HG03469 (cell line): Measurements from ENCODE around the gene EFCAB11.
A peak's percentile ranks its signal among the peaks of the same experiment; 100 is the strongest.

Source experiments
- ATAC-seq: cut with Tn5 transposase; IDR thresholded peaks from one replicate; pipeline ENCODE4 v1.9.1; 2021; ENCODE audit warnings: mild to moderate bottlenecking, moderate library complexity, moderate number of reproducible peaks; ENCODE audit not compliant: unreplicated experiment

The EFCAB11 gene

DNA sequence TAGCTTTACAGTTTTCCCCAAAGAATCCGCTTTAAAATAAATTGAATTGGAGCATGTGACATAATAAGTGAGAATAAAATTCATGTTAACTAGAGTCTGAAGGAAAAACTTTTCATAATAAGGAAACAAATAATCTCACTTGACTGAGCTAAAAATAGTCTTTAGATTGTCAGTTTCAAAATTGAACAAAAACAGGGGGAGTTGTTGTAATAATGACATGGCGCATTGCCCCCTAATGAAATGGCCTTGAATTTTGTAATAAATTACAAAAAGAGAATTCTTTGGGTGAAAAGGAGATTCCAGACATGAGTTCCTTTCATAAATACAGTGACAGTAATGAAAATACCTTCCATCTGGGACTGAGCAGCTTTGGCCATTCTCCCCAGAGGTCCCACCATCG lies 178.6 kb downstream of the EFCAB11 start:
- no peak for ATAC-seq

DNA sequence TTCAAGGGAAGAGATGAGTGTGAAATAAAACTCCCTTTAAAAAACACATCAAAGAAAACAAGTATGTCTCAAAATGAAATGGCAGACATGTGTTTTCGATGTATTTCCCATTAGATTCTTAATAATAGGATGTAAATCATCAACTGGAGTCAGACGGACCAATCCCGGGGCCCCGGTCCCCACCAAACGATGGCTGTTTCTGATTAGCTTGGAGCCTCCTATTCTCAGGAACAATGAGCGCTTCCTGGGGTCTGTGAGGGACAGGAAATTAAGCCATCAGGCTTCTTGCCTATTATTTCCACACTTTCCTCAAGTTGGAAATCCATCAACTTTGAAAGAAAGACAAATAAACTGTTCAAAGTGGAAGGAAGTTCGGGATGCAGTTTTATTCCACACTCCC lies 179.4 kb downstream of the EFCAB11 start:
- no peak for ATAC-seq

DNA sequence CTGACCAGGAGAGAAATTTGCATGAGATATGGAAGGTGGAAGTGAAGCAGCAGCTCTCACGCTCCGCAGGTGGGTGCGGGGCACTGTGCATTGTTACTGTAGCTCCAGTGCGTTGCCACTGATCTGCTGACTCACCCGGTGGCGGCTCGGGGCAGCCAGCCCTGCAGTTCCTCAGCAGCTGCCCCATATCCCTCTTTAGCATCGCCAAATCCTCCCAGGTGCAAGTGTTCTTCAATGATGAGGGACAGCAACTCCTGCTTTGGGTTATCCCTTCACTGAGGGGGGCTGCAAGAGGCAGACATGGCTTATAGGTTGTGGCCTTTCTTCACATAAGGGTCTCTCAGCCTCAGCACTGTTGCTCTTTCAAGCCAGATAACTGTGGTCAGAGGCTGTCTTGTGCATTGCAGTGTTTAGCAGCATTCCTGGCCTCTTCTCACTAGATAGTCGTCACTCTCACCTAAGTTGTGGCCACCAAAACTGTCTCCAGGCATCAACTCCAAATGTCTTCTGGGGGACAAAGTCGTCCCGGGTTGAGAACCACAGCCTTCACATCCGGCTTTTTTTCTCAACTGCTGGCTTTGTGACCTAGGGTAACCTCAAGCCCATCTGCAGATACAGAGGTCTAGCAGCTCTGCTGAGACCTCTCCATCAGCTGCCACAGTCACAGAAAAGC lies 180.8 kb downstream of the EFCAB11 start:
- ATAC-seq, result peak; percentile 67

GRCh38 chr14:89773151-89773550 lies 181.4 kb downstream of the EFCAB11 start:
- ATAC-seq, result peak; percentile 31

GRCh38 chr14:89771251-89771650 lies 183.3 kb downstream of the EFCAB11 start:
- ATAC-seq, result no peak

- ATAC-seq, result peak; percentile 41
These were observed 186.7 kb downstream of the EFCAB11 start for GRCh38 chr14:89767861-89768268.

DNA sequence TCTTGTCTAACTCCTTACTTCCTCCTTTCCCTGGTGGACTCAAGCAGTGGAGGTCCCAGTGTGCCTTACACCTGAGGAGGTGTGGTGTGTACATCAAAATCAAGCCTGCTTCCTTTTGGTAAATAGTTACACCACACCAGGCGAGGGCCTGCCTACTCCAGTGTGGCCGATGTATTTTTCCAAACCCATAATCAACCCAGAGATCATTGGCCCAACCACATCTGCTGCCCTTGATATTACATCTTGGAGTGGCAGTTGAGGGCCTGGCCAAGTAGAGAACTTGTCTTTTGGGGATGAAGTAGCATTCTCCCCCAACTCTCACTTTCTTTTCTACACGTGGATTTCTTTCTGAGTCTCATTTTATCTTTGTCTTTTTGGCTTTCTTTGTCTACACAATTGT lies 187.4 kb downstream of the EFCAB11 start:
- no peak for ATAC-seq

GRCh38 chr14:89765346-89765745 lies 189.2 kb downstream of the EFCAB11 start:
- no peak for ATAC-seq

- ATAC-seq, result no peak
These were observed 194.4 kb downstream of the EFCAB11 start for GRCh38 chr14:89760086-89760485.

GRCh38 chr14:89757313-89757939 lies 197.1 kb downstream of the EFCAB11 start:
- no peak for ATAC-seq

GRCh38 chr14:89755816-89756215 lies 198.7 kb downstream of the EFCAB11 start:
- ATAC-seq, result no peak

DNA sequence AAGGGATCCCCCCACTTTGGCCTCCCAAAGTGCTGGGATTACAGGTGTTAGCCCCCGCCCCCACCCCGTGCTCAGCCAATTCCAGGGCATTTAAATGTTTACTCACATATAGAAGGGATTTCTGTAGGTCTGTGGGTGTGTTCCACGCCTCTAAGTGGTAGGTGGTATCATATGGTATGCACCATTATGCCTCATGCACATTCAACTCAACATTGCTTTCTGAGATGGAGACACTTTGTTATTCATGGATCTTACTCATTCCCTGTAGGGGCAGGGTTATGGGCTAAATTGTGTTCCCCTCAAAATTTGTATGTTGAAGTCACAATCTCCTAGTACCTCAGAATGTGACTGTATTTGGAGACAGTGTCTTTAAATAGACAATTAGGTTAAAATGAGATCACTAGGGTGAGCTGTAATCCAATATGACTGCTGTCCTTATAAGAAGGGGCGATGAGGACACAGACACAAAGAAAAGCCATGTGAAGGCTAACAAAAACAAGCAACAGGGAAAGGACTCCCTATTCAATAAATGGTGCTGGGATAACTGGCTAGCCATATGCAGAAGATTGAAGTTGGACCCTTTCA lies 200.6 kb downstream of the EFCAB11 start:
- ATAC-seq, result no peak

DNA sequence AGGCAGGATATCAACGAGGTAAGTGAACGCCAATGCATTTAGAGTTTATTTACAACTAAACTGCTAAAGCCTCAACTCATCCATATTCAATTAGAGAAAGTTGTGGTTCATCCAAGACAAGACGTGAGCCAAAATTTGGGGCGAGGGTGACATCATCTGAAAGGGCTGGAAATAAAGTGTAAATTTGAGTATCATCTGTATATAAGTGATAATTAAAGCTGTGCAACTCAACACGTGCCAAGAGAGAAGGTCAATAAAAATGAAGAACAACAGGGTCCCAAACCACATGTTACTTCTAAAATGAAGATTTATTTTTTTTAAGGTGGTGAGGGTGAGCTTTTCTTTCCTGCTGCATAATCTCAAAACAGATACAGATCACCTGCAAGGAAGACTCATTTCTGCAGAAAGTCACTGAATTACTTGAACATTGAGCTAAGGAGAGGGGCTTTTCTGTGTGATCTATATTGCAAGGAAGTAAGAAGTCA lies 203.6 kb downstream of the EFCAB11 start:
- ATAC-seq, result no peak

GRCh38 chr14:89750281-89750755 lies 204.2 kb downstream of the EFCAB11 start:
- no peak for ATAC-seq

DNA sequence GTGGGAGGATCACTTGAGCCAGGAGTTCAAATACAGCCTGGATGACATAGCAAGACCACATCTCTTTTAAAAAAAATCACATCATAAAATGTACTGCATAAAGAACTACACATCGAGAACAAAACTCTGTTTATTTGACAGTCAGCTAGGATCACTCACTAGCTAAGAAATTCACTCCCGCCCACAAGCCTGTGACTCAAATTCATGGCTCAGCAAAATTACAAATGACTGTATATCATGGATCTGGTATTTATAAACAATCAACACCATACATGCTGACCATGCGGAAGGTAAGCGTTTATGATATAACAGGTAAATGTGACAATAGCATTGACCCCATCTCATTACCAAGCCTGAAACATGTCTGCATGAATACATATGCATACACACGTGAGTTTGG lies 206.5 kb downstream of the EFCAB11 start:
- ATAC-seq, result no peak

DNA sequence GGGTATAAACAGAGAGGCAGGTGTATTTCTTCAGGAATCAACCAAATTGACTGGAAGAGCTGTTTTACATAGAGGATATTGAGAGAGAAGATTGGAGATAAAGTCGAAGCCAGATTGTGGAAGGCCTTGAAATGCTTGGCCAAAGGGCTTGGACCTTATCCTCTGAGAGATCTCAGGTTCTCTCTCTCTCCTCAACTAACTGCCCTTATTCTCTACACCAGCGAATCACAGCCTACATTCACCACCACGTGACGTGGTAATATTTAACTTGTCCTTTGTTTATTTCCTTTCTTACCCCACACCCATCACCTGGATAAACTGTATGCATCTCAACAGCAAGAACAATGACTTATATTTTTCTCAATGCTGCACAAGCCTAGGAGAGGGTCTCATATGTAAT lies 207.4 kb downstream of the EFCAB11 start:
- no peak for ATAC-seq

DNA sequence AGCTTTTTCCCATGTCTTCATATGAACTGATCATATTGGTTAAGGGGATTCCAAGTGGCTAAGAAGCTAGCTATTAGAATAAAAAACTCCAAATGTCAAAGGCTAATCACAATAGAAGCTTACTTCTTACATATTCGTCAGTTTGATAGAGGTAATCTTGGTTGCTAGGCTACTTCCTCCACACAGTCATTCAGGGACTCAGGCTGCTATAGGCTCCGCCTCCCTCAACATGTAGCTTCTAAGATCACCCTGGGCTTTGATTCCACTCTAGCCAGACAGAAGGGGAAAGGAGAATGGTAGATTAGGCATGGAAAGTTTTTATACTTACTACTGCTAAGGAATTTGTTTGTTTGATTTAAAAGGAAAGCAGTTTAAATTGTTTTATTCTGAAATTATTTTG lies 207.9 kb downstream of the EFCAB11 start:
- no peak for ATAC-seq

DNA sequence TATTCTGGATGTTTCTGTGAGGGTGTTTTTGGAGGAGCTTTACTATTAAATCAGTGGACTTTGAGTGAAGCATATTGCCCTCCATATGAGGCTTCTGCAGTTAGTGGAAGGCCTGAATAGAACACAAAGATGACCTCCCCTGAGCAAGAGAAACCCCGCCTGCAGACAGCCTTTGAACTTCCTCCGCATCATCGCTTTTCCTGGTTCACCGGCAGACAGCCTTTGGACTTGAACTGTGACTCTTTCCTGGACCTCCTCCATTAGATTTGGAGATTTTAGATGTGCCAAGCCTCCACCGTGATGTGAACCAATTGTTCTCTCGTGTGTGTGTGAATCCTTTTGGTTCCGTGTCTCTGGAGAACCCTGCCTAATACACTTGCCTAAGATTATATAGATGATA lies 208.4 kb downstream of the EFCAB11 start:
- no peak for ATAC-seq
